Measurements from ENCODE around the gene SBNO2.

DNA sequence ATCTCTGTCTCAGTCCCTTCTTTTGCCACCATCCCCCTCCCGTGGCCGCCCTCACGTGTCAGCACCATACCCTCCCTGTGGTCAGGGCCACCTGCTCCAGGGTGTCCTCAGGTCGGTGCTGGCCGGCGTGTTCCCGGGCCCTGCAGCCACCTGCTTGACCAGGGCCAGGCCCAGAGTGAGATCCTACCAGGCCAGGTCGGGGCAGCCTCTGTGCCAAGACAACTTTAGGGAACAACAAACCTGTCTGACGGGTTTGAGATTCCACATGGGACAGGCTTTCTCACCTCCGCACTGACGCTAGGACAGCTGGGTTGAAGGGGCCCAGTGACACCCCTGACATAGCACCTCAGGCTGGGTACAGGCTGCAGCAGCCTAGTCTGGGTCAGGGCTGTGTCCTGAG, 7.5 kb upstream of the SBNO2 start:
- TF ChIP-seq, protein P1, sequence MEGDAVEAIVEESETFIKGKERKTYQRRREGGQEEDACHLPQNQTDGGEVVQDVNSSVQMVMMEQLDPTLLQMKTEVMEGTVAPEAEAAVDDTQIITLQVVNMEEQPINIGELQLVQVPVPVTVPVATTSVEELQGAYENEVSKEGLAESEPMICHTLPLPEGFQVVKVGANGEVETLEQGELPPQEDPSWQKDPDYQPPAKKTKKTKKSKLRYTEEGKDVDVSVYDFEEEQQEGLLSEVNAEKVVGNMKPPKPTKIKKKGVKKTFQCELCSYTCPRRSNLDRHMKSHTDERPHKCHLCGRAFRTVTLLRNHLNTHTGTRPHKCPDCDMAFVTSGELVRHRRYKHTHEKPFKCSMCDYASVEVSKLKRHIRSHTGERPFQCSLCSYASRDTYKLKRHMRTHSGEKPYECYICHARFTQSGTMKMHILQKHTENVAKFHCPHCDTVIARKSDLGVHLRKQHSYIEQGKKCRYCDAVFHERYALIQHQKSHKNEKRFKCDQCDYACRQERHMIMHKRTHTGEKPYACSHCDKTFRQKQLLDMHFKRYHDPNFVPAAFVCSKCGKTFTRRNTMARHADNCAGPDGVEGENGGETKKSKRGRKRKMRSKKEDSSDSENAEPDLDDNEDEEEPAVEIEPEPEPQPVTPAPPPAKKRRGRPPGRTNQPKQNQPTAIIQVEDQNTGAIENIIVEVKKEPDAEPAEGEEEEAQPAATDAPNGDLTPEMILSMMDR (IDR thresholded peaks at IDR 0.05; ENCODE audit: extremely low read depth in 1 of 2, insufficient read depth in 1 of 2, low read depth in 1 of 2, low read length in 2 of 2): no peak
- no peak for TF ChIP-seq POLR2A (IDR thresholded peaks at IDR 0.05; ENCODE audit: low read depth, low read length)

Measured in endothelial cell of umbilical vein (primary cell).